Ovary (tissue), 3 donors: ENCODE results near the gene KRTAP5-4.
"Not testable (repeated sequence)": the region's sequence is repeated elsewhere in the genome, so short reads cannot be mapped to it uniquely, and the experiment has no call there.

Source experiments
- POLR2A ChIP-seq: fragments of 450-650 bp; IDR thresholded peaks from one replicate; pipeline ENCODE4 v1.6.1; 2017; ENCODE audit warnings: antibody characterized with exemption, mild to moderate bottlenecking, moderate library complexity
- TF ChIP-seq, protein P1 (sequence below), 3 donors: fragments of 450-650 bp in 2 of 3; fragments of 200-600 bp in 1 of 3; IDR thresholded peaks; one replicate each; pipeline versions ENCODE4 v1.5.1 to v1.8.0; 2016 to 2022; ENCODE audit warnings: antibody characterized with exemption in 3 of 3, mild to moderate bottlenecking in 1 of 3
- donor health status: DM: no; HTN: no; CAD: no.

DNA sequence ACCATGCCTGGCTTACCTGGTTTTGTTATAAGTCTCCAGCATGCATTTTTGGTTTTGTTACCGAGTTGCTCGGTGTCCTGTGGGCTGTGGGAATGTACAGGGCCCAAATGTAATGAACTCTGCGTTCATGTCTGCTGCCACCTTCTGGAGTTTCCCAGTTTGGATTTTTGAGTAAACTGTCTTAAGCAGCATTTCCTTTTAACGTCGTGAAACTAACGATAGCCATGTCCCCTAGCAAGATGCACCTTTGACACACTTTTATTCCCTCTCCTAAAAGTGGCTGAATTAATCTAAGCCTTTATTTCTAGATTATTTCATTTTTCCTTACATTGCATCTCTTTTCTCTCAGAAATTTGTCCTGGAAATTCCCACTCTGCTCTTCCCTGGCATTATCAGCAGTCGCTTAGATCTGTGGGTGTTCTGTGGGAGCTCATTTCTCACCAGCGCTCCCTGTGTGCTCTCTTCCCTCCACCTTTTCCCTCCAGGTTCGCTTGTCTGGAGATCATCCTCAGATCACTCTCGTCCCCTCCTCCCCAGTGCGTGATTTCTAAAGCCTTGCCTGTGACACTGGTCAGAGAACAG is 25.9 kb downstream of the KRTAP5-4 start:
- TF ChIP-seq, protein P1, sequence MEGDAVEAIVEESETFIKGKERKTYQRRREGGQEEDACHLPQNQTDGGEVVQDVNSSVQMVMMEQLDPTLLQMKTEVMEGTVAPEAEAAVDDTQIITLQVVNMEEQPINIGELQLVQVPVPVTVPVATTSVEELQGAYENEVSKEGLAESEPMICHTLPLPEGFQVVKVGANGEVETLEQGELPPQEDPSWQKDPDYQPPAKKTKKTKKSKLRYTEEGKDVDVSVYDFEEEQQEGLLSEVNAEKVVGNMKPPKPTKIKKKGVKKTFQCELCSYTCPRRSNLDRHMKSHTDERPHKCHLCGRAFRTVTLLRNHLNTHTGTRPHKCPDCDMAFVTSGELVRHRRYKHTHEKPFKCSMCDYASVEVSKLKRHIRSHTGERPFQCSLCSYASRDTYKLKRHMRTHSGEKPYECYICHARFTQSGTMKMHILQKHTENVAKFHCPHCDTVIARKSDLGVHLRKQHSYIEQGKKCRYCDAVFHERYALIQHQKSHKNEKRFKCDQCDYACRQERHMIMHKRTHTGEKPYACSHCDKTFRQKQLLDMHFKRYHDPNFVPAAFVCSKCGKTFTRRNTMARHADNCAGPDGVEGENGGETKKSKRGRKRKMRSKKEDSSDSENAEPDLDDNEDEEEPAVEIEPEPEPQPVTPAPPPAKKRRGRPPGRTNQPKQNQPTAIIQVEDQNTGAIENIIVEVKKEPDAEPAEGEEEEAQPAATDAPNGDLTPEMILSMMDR (IDR thresholded peaks at IDR 0.05) = not testable (repeated sequence)
- TF ChIP-seq POLR2A = not testable (repeated sequence)
